ENCODE results near the gene FAM20B. TPM values are rescaled to one million over a fixed set of nuclear protein-coding genes. Genes with fewer than 3 reads are reported as not detected.

FAM20B gene
- total and polyA plus RNA-seq, 2 of the 13 experiments (the other 11 are each of a cell fraction or from before 2014, with no cell fraction given) = 13.8 to 26.9 TPM

DNA sequence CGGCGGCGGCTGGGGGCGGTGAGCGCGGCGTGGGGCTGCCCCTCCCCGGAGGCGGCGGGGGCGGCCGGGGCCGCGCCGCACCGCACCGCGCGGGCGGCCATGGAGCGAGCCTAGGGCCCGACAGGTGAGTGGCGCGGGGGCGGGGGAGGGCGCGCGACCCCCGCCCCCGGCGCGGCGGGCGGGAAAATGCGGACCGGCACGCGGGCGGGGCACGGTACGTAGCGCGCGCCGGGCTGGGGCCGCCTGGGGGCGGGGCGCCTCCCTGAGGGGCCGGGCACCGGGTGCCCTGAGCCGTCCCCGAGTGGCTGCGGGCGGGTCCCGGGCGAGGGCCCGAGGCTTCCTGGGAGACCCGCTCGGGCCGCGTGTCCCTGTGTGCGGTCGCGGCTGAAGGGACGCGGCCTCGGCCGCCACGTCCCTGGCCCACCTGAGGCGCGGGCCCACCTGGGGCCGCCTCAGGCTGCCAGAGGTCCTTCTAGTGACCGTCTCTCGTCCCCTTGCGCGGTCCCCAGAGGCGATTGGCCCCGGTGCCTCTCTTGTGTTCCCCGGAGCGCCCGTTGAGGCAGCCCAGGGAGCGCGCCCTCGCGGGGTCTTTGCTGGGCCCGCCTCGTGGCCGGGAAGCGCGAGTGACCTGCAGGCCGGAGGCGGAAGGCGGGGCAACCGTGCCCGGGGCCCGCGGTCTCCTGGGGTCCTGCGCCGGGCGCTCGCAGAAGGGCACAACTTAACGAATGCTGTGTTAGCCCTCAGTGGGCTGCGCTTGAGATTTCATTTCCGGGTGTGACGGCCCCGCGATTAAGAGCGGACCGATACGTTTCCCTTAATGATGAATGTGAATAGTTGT, 500 bp downstream of the FAM20B start (continued):
- TF ChIP-seq, protein P1, sequence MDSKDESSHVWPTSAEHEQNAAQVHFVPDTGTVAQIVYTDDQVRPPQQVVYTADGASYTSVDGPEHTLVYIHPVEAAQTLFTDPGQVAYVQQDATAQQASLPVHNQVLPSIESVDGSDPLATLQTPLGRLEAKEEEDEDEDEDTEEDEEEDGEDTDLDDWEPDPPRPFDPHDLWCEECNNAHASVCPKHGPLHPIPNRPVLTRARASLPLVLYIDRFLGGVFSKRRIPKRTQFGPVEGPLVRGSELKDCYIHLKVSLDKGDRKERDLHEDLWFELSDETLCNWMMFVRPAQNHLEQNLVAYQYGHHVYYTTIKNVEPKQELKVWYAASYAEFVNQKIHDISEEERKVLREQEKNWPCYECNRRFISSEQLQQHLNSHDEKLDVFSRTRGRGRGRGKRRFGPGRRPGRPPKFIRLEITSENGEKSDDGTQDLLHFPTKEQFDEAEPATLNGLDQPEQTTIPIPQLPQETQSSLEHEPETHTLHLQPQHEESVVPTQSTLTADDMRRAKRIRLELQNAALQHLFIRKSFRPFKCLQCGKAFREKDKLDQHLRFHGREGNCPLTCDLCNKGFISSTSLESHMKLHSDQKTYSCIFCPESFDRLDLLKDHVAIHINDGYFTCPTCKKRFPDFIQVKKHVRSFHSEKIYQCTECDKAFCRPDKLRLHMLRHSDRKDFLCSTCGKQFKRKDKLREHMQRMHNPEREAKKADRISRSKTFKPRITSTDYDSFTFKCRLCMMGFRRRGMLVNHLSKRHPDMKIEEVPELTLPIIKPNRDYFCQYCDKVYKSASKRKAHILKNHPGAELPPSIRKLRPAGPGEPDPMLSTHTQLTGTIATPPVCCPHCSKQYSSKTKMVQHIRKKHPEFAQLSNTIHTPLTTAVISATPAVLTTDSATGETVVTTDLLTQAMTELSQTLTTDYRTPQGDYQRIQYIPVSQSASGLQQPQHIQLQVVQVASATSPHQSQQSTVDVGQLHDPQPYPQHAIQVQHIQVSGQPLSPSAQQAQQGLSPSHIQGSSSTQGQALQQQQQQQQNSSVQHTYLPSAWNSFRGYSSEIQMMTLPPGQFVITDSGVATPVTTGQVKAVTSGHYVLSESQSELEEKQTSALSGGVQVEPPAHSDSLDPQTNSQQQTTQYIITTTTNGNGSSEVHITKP (CRISPR knock-in tag; IDR thresholded peaks at IDR 0.05; ENCODE audit: low read depth) = peak; percentile 89; the same call in 1 of the 2 replicates
- no peak for TF ChIP-seq ZNF160 (CRISPR knock-in tag; IDR thresholded peaks at IDR 0.05)
- peak; percentile 36; the same call in 1 of the 2 replicates for TF ChIP-seq ZNF746 (CRISPR knock-in tag; IDR thresholded peaks at IDR 0.05)
- TF ChIP-seq, protein P2, sequence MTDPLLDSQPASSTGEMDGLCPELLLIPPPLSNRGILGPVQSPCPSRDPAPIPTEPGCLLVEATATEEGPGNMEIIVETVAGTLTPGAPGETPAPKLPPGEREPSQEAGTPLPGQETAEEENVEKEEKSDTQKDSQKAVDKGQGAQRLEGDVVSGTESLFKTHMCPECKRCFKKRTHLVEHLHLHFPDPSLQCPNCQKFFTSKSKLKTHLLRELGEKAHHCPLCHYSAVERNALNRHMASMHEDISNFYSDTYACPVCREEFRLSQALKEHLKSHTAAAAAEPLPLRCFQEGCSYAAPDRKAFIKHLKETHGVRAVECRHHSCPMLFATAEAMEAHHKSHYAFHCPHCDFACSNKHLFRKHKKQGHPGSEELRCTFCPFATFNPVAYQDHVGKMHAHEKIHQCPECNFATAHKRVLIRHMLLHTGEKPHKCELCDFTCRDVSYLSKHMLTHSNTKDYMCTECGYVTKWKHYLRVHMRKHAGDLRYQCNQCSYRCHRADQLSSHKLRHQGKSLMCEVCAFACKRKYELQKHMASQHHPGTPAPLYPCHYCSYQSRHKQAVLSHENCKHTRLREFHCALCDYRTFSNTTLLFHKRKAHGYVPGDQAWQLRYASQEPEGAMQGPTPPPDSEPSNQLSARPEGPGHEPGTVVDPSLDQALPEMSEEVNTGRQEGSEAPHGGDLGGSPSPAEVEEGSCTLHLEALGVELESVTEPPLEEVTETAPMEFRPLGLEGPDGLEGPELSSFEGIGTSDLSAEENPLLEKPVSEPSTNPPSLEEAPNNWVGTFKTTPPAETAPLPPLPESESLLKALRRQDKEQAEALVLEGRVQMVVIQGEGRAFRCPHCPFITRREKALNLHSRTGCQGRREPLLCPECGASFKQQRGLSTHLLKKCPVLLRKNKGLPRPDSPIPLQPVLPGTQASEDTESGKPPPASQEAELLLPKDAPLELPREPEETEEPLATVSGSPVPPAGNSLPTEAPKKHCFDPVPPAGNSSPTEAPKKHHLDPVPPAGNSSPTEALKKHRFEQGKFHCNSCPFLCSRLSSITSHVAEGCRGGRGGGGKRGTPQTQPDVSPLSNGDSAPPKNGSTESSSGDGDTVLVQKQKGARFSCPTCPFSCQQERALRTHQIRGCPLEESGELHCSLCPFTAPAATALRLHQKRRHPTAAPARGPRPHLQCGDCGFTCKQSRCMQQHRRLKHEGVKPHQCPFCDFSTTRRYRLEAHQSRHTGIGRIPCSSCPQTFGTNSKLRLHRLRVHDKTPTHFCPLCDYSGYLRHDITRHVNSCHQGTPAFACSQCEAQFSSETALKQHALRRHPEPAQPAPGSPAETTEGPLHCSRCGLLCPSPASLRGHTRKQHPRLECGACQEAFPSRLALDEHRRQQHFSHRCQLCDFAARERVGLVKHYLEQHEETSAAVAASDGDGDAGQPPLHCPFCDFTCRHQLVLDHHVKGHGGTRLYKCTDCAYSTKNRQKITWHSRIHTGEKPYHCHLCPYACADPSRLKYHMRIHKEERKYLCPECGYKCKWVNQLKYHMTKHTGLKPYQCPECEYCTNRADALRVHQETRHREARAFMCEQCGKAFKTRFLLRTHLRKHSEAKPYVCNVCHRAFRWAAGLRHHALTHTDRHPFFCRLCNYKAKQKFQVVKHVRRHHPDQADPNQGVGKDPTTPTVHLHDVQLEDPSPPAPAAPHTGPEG (CRISPR knock-in tag; IDR thresholded peaks at IDR 0.05) = no peak; the same call in 1 of the 2 replicates
- TF ChIP-seq, protein P3, sequence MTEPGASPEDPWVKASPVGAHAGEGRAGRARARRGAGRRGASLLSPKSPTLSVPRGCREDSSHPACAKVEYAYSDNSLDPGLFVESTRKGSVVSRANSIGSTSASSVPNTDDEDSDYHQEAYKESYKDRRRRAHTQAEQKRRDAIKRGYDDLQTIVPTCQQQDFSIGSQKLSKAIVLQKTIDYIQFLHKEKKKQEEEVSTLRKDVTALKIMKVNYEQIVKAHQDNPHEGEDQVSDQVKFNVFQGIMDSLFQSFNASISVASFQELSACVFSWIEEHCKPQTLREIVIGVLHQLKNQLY (CRISPR knock-in tag; IDR thresholded peaks at IDR 0.05) = no peak
- TF ChIP-seq ZBTB20 (CRISPR knock-in tag; IDR thresholded peaks at IDR 0.05; ENCODE audit: borderline replicate concordance, low read depth) = 0 out of 2 replicates have a peak, but pooled peaks have one; percentile 73
- TF ChIP-seq EHMT2 (IDR thresholded peaks at IDR 0.05; ENCODE audit: borderline replicate concordance, low read depth, low read length) = no peak
- no peak for TF ChIP-seq THYN1 (CRISPR knock-in tag; IDR thresholded peaks at IDR 0.05; ENCODE audit: borderline replicate concordance, low read depth)
- 0 out of 2 replicates have a peak, but pooled peaks have one; percentile 60 for TF ChIP-seq ZNF34 (CRISPR knock-in tag; IDR thresholded peaks at IDR 0.05; ENCODE audit: borderline replicate concordance)
- TF ChIP-seq KAT7 (CRISPR knock-in tag; IDR thresholded peaks at IDR 0.05; ENCODE audit: borderline replicate concordance) = peak; percentile 74; the same call in 1 of the 2 replicates
- TF ChIP-seq ZNF225 (CRISPR knock-in tag; IDR thresholded peaks at IDR 0.05) = peak; percentile 93
- TF ChIP-seq TBX2 (CRISPR knock-in tag; IDR thresholded peaks at IDR 0.05; ENCODE audit: borderline replicate concordance) = peak; percentile 76
- TF ChIP-seq CAMTA2 (CRISPR knock-in tag; IDR thresholded peaks at IDR 0.05; ENCODE audit: borderline replicate concordance) = 0 out of 2 replicates have a peak, but pooled peaks have one; percentile 34
- TF ChIP-seq, protein P4, sequence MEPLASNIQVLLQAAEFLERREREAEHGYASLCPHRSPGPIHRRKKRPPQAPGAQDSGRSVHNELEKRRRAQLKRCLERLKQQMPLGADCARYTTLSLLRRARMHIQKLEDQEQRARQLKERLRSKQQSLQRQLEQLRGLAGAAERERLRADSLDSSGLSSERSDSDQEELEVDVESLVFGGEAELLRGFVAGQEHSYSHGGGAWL (CRISPR knock-in tag; IDR thresholded peaks at IDR 0.05) = peak; percentile 72; the same call in 1 of the 2 replicates
